NAMALWA (cell line): Measurements from ENCODE around the gene MVB12B.

ENCODE experiments used
- DNase-seq: peaks from one replicate; pipeline ENCODE4 v3.0.0-alpha.2; 2015; ENCODE audit warnings: low spot score

The MVB12B gene

GRCh38 chr9:126408004-126408403, 81.4 kb downstream of the MVB12B start:
- no peak for DNase-seq

- DNase-seq: no peak
Measured at GRCh38 chr9:126410229-126410628, 83.6 kb downstream of the MVB12B start.

- DNase-seq: peak; percentile 57
Measured at GRCh38 chr9:126411225-126411947, 84.8 kb downstream of the MVB12B start.

GRCh38 chr9:126411948-126412284, 85.3 kb downstream of the MVB12B start:
- peak; percentile 13 for DNase-seq

GRCh38 chr9:126412905-126413304, 86.3 kb downstream of the MVB12B start:
- DNase-seq: no peak

GRCh38 chr9:126413391-126414068, 86.9 kb downstream of the MVB12B start:
- no peak for DNase-seq

GRCh38 chr9:126415741-126416370, 89.2 kb downstream of the MVB12B start:
- no peak for DNase-seq

GRCh38 chr9:126417043-126417442, 90.4 kb downstream of the MVB12B start:
- DNase-seq: no peak

GRCh38 chr9:126417684-126418083, 91.1 kb downstream of the MVB12B start:
- no peak for DNase-seq

GRCh38 chr9:126418608-126419007, 92.0 kb downstream of the MVB12B start:
- DNase-seq: no peak

- no peak for DNase-seq
Measured at GRCh38 chr9:126419475-126419874, 92.8 kb downstream of the MVB12B start.

GRCh38 chr9:126420135-126420534, 93.5 kb downstream of the MVB12B start:
- DNase-seq: no peak

GRCh38 chr9:126420643-126421564, 94.3 kb downstream of the MVB12B start:
- DNase-seq: no peak

- DNase-seq: no peak
Measured at GRCh38 chr9:126421567-126422428, 95.2 kb downstream of the MVB12B start.

- DNase-seq: no peak
Measured at GRCh38 chr9:126423142-126423915, 96.7 kb downstream of the MVB12B start.

GRCh38 chr9:126423916-126424185, 97.2 kb downstream of the MVB12B start:
- DNase-seq: no peak

GRCh38 chr9:126424511-126424910, 97.9 kb downstream of the MVB12B start:
- DNase-seq: no peak

- no peak for DNase-seq
Measured at GRCh38 chr9:126428534-126429175, 102.0 kb downstream of the MVB12B start.

- no peak for DNase-seq
Measured at GRCh38 chr9:126429190-126429589, 102.6 kb downstream of the MVB12B start.

GRCh38 chr9:126430124-126430523, 103.5 kb downstream of the MVB12B start:
- no peak for DNase-seq
